ENCODE data around the gene RHO.
A peak's percentile ranks its signal among the peaks of the same experiment; 100 is the strongest.
"Not testable (repeated sequence)": the region's sequence is repeated elsewhere in the genome, so short reads cannot be mapped to it uniquely, and the experiment has no call there.

RHO gene

DNA sequence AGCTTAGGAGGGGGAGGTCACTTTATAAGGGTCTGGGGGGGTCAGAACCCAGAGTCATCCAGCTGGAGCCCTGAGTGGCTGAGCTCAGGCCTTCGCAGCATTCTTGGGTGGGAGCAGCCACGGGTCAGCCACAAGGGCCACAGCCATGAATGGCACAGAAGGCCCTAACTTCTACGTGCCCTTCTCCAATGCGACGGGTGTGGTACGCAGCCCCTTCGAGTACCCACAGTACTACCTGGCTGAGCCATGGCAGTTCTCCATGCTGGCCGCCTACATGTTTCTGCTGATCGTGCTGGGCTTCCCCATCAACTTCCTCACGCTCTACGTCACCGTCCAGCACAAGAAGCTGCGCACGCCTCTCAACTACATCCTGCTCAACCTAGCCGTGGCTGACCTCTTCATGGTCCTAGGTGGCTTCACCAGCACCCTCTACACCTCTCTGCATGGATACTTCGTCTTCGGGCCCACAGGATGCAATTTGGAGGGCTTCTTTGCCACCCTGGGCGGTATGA lies at the start of gene RHO:
Gene RHO, plus strand, starts transcription at position 51 of the 512 bp plus-strand sequence. Its CDS starts 95 bp downstream, at position 146.
- H3K9ac ChIP-seq (ENCODE audit: low read depth, low read length) = no peak within 1 kb of the TSS
- no peaks in the 10 kb centered on the region for H3K27me3 ChIP-seq (ENCODE audit: insufficient read depth, low read length, poor library complexity)
- no peak for ATAC-seq (ENCODE audit: insufficient read depth, low read depth)
- no peaks in the 10 kb centered on the region for H3K36me3 ChIP-seq (ENCODE audit: insufficient read depth, low read length)
- no peak within 1 kb of the TSS for H3K27ac ChIP-seq (ENCODE audit: low read length)
- no peak for TF ChIP-seq EZH2 (IDR thresholded peaks at IDR 0.05; ENCODE audit: borderline replicate concordance, low read depth, low read length, severe bottlenecking)
- TF ChIP-seq, protein P1, sequence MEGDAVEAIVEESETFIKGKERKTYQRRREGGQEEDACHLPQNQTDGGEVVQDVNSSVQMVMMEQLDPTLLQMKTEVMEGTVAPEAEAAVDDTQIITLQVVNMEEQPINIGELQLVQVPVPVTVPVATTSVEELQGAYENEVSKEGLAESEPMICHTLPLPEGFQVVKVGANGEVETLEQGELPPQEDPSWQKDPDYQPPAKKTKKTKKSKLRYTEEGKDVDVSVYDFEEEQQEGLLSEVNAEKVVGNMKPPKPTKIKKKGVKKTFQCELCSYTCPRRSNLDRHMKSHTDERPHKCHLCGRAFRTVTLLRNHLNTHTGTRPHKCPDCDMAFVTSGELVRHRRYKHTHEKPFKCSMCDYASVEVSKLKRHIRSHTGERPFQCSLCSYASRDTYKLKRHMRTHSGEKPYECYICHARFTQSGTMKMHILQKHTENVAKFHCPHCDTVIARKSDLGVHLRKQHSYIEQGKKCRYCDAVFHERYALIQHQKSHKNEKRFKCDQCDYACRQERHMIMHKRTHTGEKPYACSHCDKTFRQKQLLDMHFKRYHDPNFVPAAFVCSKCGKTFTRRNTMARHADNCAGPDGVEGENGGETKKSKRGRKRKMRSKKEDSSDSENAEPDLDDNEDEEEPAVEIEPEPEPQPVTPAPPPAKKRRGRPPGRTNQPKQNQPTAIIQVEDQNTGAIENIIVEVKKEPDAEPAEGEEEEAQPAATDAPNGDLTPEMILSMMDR (IDR thresholded peaks at IDR 0.05; ENCODE audit: borderline replicate concordance, extremely low read depth, low read length, poor library complexity, severe bottlenecking) = no peak
- no peaks in the 10 kb centered on the region for H3K9me3 ChIP-seq (ENCODE audit: insufficient read depth, low read length, severe bottlenecking)
- H4K20me1 ChIP-seq (ENCODE audit: insufficient read depth, low read length) = no peaks in the 10 kb centered on the region
- no peak within 1 kb of the TSS for H3K4me2 ChIP-seq (ENCODE audit: insufficient read depth, low read length)
- no peak for DNase-seq
- no peaks in the 10 kb centered on the region for H3K79me2 ChIP-seq (ENCODE audit: insufficient read depth, low read length)
- no peak within 1 kb of the TSS for H2AFZ ChIP-seq (ENCODE audit: low read depth, low read length)
- no peaks in the 10 kb centered on the region for H3K4me1 ChIP-seq (ENCODE audit: insufficient read depth, low read length)
- H3K4me3 ChIP-seq (ENCODE audit: low read depth in 1 of 2, low read length in 2 of 2) = no peak within 1 kb of the TSS

GRCh38 chr3:129481225-129481765 lies 47.1 kb upstream of the RHO start:
- not testable (repeated sequence) for H3K9ac ChIP-seq (ENCODE audit: low read depth, low read length); H3K79me2 ChIP-seq (ENCODE audit: insufficient read depth, low read length); H3K4me3 ChIP-seq (ENCODE audit: low read depth in 1 of 2, low read length in 2 of 2); H2AFZ ChIP-seq (ENCODE audit: low read depth, low read length); ATAC-seq (ENCODE audit: insufficient read depth, low read depth); H3K4me1 ChIP-seq (ENCODE audit: insufficient read depth, low read length); H3K9me3 ChIP-seq (ENCODE audit: insufficient read depth, low read length, severe bottlenecking); H4K20me1 ChIP-seq (ENCODE audit: insufficient read depth, low read length); H3K27ac ChIP-seq (ENCODE audit: low read length); DNase-seq; H3K27me3 ChIP-seq (ENCODE audit: insufficient read depth, low read length, poor library complexity); H3K4me2 ChIP-seq (ENCODE audit: insufficient read depth, low read length)
- H3K36me3 ChIP-seq (ENCODE audit: insufficient read depth, low read length) = peaks cover 76% of the 10 kb centered on the region

DNA sequence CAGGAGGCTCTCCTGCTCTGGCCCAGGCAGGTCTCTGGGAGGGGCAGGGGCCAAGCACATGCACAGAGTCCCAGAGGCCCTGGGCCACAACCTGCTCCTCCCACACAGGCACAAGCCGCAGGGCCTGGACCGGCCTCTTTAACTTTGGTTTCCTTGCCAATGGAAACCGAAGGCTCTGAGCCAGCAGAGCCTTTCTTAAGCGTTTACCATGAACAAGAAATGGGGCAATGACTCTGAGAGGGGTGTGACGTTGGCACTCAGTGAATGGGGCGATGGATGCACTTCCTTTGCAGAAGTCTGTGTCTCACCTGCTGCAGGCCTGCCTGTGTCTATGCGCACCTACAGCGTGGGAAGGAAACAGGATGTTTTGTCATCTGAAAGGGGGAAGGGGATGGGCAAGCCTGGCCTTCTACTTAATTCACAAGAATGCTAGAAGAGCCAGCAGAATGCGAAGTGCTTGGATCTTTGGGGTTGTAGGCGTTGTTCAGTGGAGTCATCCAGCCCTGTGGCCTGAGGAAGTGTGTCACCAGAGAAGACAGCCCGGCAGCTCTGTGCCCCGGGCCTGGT lies 46.6 kb upstream of the RHO start:
- Histone ChIP-seq H3K9ac (ENCODE audit: low read depth, low read length) (no peak overlapping the region), H3K9me3 (ENCODE audit: insufficient read depth, low read length, severe bottlenecking) (no peaks in the 10 kb centered on the region), H2AFZ (ENCODE audit: low read depth, low read length) (no peak overlapping the region), H4K20me1 (ENCODE audit: insufficient read depth, low read length) (no peaks in the 10 kb centered on the region), H3K27me3 (ENCODE audit: insufficient read depth, low read length, poor library complexity) (no peaks in the 10 kb centered on the region), H3K4me1 (ENCODE audit: insufficient read depth, low read length) (no peaks in the 10 kb centered on the region), H3K4me3 (ENCODE audit: low read depth in 1 of 2, low read length in 2 of 2) (no peak overlapping the region), H3K79me2 (ENCODE audit: insufficient read depth, low read length) (no peaks in the 10 kb centered on the region), H3K27ac (ENCODE audit: low read length) (no peak overlapping the region), H3K36me3 (ENCODE audit: insufficient read depth, low read length) (peaks cover 71% of the 10 kb centered on the region), H3K4me2 (ENCODE audit: insufficient read depth, low read length) (no peak overlapping the region)
- TF ChIP-seq EZH2 (IDR thresholded peaks at IDR 0.05; ENCODE audit: borderline replicate concordance, low read depth, low read length, severe bottlenecking) = no peak
- TF ChIP-seq, protein P1 (IDR thresholded peaks at IDR 0.05; ENCODE audit: borderline replicate concordance, extremely low read depth, low read length, poor library complexity, severe bottlenecking) = no peak
- no peak for ATAC-seq (ENCODE audit: insufficient read depth, low read depth)
- no peak for DNase-seq

GRCh38 chr3:129482721-129483120 lies 45.7 kb upstream of the RHO start:
- no peaks in the 10 kb centered on the region for H3K79me2 ChIP-seq (ENCODE audit: insufficient read depth, low read length)
- ATAC-seq (ENCODE audit: insufficient read depth, low read depth) (peak; percentile 49; the same call in 2 of the 3 replicates), DNase-seq (peak; percentile 17)
- H3K4me3 ChIP-seq (ENCODE audit: low read depth in 1 of 2, low read length in 2 of 2) = no peak overlapping the region
- TF ChIP-seq, protein P1 (IDR thresholded peaks at IDR 0.05; ENCODE audit: borderline replicate concordance, extremely low read depth, low read length, poor library complexity, severe bottlenecking) = peak; percentile 47
- no peak for TF ChIP-seq EZH2 (IDR thresholded peaks at IDR 0.05; ENCODE audit: borderline replicate concordance, low read depth, low read length, severe bottlenecking)
- no peak overlapping the region for H3K9ac ChIP-seq (ENCODE audit: low read depth, low read length)
- H3K9me3 ChIP-seq (ENCODE audit: insufficient read depth, low read length, severe bottlenecking) = no peaks in the 10 kb centered on the region
- no peaks in the 10 kb centered on the region for H3K27me3 ChIP-seq (ENCODE audit: insufficient read depth, low read length, poor library complexity)
- H3K4me2 ChIP-seq (ENCODE audit: insufficient read depth, low read length) = no peak overlapping the region
- peaks cover 63% of the 10 kb centered on the region for H3K36me3 ChIP-seq (ENCODE audit: insufficient read depth, low read length)
- H2AFZ ChIP-seq (ENCODE audit: low read depth, low read length) = no peak overlapping the region
- no peak overlapping the region for H3K27ac ChIP-seq (ENCODE audit: low read length)
- no peaks in the 10 kb centered on the region for H4K20me1 ChIP-seq (ENCODE audit: insufficient read depth, low read length)
- H3K4me1 ChIP-seq (ENCODE audit: insufficient read depth, low read length) = no peaks in the 10 kb centered on the region
